Activated CD4-positive, alpha-beta T cell treated with anti-CD3 and anti-CD28 coated beads for 48 hours (primary cell): ENCODE measurements around the gene TMEM200B.
"Not testable (repeated sequence)": the region's sequence is repeated elsewhere in the genome, so short reads cannot be mapped to it uniquely, and the experiment has no call there.

Experiments used
- DNase-seq: peaks from one replicate; pipeline ENCODE4 v3.0.0-alpha.2; 2020

TMEM200B gene

DNA sequence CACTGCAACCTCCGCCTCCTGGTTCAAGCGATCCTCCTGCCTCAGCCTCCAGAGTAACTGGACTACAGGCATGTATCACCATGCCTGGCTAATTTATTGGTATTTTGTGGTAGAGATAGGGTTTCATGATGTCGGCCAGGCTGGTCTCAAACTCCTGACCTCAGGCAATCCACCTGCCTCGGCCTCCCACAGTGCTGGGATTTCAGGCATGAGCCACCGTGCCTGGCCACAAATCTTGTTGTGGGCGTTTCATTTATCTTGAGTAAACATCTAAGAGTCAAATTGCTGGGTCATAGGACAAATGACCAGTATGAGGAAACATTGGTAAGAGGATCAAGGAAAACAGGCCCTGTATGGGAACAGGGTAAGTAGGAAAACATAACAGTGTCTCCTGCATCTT, 17.9 kb downstream of the TMEM200B start:
- DNase-seq: no peak

DNA sequence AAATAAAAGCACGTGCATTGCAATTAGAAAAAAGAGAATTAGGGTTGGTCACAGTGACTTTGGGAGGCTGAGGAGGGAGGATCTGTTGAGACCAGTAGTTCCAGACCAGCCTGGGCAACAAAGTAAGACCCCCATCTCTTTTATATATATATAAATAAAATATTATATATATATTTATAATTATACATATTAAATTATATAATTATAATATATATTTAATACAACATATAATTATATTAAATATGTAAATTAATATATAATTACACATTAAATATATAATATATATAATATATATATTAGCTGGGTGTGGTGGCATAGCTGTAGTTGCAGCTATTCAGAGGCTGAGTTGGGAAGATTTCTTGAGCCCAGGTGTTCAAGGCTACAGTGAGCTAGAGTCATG, 23.2 kb downstream of the TMEM200B start:
- no peak for DNase-seq

DNA sequence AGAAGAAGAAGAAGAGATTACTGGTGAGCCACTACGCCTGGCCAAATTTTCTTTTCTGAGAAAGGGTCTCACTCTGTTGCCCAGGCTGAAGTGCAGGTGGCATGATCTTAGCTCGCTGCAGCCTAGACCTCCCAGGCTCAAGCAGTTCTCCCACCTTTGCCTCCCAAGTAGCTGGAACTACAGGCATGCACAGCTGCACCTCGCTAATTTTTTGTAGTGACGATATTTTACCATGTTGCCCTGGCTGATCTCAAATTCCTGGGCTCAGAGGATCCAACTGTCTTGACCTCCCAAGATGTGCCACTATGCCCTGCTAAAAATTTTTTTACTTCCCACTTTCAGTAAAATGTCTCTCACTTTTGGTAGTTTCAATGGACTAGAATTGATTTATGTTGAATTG, 24.4 kb downstream of the TMEM200B start:
- DNase-seq: no peak

DNA sequence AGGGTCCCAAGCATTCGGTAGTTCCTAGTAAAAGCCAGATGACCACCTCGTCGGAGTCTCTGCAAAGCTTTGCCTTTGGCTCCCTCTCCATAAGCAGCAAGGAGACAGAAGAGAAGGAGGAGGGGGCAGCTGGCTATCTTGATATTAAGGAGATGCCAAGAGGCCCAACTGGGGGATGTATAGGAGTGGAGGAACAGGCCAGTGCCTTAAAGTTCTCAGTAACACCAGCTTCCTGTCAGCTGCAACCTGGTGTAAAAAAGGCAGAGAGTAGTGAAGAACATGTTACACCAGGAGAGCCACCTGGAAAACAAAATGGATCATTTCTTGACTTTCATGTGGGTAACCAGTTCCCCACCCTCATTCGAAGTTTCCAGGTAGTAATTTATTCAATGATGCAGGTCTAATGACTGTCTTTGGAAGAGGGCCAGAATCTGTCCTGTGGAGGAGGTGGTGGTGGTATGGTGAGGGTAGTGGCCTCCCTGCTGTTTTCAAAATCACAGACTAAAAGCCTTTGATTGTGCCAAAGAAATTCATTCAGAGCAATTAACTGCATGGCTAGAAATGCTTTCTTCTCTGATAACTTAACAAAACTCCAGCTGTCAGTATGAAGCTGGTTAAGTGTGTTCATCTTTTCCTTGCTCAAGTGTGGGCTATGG, 27.3 kb downstream of the TMEM200B start:
- no peak for DNase-seq

DNA sequence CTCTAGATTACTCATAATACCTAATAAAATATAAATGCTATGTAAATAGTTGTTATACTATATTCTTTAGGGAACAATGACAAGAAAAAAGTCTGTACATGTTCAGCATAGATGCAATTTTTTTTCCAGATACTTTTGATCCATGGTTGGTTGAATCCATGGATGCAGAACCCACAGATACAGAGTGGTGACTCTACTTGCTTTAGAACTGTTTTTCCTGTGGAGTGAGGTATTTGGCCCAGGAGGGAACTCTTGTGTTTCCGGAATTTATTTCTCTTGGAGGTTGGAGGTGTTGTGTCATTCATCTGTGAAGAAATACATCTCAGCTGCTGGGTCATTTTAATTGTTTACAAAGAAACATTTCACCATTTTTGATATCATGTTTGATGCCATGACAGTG, 28.7 kb downstream of the TMEM200B start:
- DNase-seq: no peak

DNA sequence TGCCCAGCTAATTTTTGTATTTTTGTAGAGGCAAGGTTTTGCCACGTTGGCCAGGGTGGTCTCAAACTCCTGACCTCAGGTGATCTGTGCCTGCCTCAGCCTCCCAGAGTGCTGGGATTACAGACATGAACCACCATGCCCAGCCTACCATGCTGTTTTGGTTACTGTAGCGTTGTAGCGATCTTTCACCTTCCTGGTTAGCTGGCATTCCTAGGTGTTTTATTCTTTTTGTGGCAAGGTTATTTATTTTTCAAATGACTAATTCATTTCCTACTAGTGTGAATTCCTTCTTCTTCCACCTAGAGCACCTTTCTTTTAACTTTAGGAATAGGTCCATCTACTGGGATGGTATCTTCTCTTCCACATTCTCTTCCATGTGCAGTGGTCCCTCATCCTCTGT, 29.3 kb downstream of the TMEM200B start:
- no peak for DNase-seq

DNA sequence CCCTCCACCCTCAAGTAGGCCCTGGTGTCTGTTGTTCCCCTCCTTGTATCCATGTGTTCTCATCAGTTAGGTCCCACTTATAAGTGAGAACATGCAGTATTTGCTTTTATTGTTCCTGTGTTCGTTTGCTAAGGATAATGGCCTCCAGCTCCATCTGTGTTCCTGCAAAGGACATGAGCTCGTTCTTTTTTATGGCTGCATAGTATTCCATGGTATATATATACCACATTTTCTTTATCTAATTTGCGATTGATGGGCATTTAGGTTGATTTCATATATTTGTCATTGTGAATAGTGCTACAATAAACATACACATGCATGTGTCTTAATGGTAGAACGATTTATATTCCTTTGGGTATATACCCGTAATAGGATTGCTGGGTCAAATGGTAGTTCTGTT, 31.0 kb downstream of the TMEM200B start:
- not testable (repeated sequence) for DNase-seq

DNA sequence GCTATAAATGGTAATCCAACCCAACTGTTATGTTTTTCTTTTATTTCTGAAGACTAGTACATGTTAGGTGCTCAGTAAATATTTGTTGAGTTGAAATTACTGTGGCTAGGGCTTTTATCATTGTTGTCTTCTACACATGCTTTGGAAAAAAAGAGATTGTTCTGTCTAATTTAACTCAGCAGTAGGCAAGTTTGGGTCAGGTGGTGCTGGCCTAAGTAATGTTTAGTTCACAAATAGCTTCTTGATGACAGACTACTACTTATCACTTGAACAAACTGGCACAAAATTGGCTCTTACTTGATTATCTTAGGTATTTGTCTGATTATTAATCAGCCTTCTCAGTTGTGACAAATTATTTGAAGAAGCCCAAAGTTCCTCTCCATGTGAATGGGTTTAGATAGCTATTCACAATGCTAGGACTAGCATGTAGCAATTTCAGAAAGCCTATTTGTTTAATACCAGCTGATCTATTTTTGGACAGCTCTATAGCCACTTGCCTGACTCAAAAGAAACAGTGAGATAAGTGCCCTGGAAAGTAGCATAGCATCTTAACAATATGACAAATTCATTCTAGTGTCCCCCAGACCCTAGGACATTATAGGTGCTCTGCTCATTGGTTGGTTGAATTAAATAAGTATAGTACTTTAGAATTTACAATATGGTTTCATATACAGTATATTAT, 32.6 kb downstream of the TMEM200B start:
- no peak for DNase-seq

DNA sequence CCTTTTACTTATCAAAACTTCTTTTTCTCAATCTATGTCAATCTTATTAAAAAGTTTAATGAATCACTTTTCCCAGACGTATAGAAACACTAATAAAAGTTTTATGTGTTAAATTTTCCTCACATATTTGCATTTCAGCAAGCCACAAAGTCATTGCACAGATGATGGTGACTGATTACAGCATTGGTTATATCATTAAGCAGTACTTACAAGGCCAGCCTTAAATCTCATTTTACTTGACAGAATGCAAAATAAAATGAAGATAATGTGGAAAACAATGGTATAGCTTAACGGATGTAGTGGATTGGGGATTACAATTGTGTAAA, 39.5 kb downstream of the TMEM200B start:
- DNase-seq: no peak

DNA sequence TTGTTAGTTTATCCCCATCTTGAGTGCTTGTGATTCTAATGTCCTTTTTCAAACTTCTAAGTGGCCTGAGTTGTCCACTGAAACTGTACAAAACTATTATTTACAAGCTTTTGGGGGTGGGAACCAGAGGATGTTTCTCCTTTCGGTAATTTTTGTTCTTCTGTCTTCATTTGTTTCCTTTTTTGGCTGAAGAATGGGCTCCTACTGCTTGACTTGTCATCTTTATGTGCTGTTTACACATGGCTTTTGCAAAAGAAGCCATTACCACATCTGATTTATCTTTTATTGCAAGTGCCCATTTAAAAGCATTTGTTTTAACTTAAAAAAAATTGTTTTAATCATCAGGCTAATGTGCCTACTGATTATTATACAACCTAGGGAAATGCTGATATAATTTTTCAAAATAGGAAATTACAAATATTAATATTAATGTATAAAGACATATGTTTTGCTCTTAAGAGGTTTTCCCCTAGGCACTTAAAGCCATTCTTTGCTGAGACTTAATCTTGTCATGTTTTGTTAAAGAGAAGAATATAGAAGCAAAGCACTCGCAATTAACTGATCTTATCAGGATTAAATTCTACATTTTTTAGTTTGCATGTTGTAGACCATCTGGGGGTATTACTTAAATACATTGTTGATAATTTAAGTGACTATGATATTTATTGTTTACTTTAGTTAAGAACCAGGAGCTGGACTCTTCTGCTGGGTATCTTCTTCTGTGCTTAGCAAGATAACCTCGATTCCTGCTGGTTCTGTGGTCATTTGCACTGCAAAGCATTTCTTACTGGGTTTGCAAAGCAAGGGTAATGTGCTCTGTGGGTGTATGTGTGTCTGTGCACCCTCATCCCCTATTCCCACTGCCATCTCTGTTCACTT, 40.1 kb downstream of the TMEM200B start:
- no peak for DNase-seq

DNA sequence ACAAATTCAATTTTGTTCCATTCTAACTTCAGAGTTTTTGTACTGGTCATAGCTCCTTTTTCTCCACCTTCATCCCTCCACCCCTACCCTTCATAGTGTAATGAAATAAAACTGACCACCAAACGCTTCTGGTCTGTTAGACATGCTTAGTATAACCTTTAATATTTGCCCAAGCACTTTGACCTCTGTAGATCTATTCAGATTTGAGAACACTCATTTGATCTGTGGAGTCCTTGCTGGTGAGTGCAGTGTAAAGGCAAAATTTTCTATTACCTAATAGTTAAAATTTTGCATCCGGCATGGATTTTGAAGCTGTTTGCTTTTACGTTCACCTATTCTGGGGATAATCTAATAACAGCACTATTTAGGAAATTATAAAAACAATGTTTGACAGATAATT, 41.2 kb downstream of the TMEM200B start:
- no peak for DNase-seq

DNA sequence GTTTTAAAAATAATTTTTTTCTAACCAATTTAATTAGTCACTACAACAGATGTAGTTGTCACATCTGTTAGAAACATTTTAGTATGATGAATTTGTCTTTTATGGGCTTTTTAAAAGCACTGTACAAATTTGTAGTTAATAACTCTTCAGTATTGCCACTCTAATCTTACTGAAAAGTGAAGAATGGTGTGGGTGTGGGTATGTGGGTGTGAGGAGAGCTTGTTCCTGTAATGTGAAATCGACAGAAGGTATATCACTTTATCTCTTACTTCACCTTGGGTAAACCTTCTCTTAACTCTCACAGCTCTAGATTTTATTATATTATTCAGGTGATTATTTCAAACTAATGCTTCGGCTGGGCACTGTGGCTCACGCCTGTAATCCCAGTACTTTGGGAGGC, 42.5 kb downstream of the TMEM200B start:
- no peak for DNase-seq

DNA sequence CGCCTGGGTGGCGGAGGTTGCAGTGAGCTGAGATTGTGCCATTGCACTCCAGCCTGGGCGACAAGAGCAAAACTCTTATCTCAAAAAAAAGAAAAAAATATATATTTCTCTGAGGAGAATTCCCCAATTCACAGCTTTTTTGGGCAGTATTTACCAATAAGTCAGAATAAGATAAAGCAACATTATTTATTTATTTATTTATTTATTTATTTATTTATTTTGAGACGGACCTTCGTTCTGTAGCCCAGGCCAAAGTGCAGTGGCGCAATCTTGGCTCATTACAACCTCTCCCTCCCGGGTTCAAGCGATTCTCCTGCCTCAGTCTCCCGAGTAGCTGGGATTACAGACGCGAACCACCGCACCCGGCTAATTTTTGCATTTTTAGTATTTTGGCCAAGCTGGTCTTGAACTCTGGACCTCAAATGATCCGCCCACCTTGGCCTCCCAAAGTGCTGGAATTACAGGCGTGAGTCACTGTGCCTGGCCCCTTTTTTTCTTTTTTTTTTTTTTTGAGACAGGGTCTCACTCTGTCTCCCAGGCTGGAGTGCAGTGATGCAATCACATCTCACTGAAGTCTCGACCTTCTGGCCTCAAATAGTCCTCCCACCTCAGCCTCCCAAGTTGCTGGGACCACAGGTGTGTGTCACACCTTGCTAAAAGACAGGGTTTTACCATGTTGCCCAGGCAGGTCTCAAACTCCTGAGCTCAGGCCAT, 43.6 kb downstream of the TMEM200B start:
- not testable (repeated sequence) for DNase-seq

DNA sequence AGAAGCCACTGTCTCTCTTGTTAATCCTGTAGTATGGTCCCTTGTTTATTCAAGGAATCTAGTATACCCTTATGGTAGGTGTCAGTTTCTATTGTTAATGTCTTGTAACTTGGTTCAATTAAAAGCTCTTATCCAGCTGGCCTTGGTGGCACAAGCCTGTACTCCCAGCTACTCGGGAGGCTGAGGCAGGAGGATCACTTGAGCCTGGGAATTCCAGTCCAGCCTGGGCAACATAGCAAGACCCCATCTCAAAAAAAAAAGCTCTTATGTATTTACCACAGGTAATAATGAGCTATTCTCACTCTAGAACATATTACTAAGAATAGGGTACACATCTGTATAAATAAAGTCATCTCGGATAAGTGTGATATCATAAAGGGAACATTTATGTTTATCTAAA, 46.5 kb downstream of the TMEM200B start:
- DNase-seq: no peak
